ENCODE measurements around the gene WDR26.

DNA sequence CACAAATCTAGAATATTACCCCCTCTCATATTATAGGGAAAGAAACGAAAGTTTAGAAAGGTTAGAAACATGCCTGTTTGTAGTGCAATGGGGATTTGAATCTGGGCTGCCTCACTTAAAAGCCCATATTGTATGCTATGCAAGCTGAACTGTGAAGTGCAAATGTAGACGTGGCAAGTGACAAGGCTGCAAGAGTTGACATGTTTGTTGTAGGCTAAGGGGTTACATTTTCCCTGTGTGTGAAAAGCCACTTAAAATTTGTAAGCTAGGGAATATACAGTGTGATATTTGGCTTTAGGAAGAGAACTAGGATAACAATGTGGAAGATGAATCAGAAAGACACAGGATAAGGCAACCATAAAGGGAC, 29.0 kb downstream of the WDR26 start:
- TF ChIP-seq, protein P1, sequence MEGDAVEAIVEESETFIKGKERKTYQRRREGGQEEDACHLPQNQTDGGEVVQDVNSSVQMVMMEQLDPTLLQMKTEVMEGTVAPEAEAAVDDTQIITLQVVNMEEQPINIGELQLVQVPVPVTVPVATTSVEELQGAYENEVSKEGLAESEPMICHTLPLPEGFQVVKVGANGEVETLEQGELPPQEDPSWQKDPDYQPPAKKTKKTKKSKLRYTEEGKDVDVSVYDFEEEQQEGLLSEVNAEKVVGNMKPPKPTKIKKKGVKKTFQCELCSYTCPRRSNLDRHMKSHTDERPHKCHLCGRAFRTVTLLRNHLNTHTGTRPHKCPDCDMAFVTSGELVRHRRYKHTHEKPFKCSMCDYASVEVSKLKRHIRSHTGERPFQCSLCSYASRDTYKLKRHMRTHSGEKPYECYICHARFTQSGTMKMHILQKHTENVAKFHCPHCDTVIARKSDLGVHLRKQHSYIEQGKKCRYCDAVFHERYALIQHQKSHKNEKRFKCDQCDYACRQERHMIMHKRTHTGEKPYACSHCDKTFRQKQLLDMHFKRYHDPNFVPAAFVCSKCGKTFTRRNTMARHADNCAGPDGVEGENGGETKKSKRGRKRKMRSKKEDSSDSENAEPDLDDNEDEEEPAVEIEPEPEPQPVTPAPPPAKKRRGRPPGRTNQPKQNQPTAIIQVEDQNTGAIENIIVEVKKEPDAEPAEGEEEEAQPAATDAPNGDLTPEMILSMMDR (IDR thresholded peaks at IDR 0.05; ENCODE audit: low read depth, low read length, poor library complexity, severe bottlenecking) = no peak
- no peak for TF ChIP-seq EZH2phosphoT487 (IDR thresholded peaks at IDR 0.05; ENCODE audit: borderline replicate concordance, low read length)
